Keratinocyte (primary cell): ENCODE data around the gene PTPN23.

Source experiments
- EZH2 ChIP-seq: IDR thresholded peaks from one replicate; pipeline ENCODE4 v1.6.1; 2012; ENCODE audit warnings: inconsistent platforms, mild to moderate bottlenecking, low read length, moderate library complexity
- TF ChIP-seq, protein P1 (sequence below), 3 experiments: IDR thresholded peaks in 1 of 3; conservative IDR thresholded peaks in 1 of 3; optimal IDR thresholded peaks in 1 of 3; 2 replicates in 2 of 3; 3 replicates in 1 of 3; pipeline versions ENCODE3 to v1.5.1; 2011; ENCODE audit warnings: low read length in 3 of 3, mild to moderate bottlenecking in 3 of 3, moderate library complexity in 2 of 3, control low read depth in 1 of 3, inconsistent platforms in 1 of 3; ENCODE audit not compliant: insufficient read depth in 2 of 3; ENCODE audit errors: extremely low read depth in 1 of 3

GRCh38 chr3:47362701-47363100 is 18.1 kb upstream of the PTPN23 start:
- TF ChIP-seq, protein P1, sequence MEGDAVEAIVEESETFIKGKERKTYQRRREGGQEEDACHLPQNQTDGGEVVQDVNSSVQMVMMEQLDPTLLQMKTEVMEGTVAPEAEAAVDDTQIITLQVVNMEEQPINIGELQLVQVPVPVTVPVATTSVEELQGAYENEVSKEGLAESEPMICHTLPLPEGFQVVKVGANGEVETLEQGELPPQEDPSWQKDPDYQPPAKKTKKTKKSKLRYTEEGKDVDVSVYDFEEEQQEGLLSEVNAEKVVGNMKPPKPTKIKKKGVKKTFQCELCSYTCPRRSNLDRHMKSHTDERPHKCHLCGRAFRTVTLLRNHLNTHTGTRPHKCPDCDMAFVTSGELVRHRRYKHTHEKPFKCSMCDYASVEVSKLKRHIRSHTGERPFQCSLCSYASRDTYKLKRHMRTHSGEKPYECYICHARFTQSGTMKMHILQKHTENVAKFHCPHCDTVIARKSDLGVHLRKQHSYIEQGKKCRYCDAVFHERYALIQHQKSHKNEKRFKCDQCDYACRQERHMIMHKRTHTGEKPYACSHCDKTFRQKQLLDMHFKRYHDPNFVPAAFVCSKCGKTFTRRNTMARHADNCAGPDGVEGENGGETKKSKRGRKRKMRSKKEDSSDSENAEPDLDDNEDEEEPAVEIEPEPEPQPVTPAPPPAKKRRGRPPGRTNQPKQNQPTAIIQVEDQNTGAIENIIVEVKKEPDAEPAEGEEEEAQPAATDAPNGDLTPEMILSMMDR (optimal IDR thresholded peaks at IDR 0.05 in 1 of 3, IDR thresholded peaks at IDR 0.05 in 1 of 3, conservative IDR thresholded peaks at IDR 0.05 in 1 of 3; ENCODE audit: extremely low read depth in 1 of 3, insufficient read depth in 2 of 3, low read length in 3 of 3), result no peak
- TF ChIP-seq EZH2, result no peak
